Measurements from ENCODE around the gene AGGF1.
"Not testable (repeated sequence)": the region's sequence is repeated elsewhere in the genome, so short reads cannot be mapped to it uniquely, and the experiment has no call there.

Gene AGGF1

DNA sequence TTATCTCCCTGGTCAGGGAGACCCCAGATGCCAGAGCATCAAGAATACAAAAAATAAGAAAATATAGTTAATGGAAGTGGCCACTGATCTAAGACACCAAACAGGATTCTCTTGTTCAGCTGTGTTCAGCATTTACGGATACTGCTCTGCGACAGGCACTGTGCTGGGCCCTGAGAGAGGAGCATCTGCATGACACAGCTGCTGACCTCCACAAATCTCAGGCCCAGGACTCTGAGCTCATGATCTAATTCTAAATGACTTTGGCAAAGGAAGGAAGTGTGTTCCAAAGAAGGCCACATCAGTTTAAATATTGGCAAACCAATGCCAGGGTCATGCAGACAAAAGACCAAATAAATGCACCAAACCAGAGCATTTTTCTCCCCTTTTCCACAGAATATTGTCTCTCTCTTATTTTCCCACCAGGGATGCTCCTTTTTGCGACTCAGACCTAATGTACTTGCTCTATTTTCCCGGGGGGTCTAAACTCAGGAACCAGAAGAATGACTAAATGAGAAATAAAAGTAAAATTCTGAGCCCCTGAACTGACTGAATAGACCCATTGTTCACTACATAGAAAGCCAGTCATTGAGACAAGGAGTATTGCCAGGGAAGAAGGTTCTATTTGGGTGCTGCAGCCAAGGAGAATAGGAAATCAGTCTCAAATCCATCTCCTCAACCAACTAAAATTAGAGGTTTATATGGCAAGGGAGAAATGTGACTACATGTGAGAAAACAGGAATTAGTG, 1.4 kb upstream of the AGGF1 start:
- no peak for DNase-seq

GRCh38 chr5:77029376-77029885, 773 bp upstream of the AGGF1 start:
- no peak for DNase-seq

- no peak for DNase-seq
These were observed 1.7 kb downstream of the AGGF1 start for GRCh38 chr5:77031891-77032290.

DNA sequence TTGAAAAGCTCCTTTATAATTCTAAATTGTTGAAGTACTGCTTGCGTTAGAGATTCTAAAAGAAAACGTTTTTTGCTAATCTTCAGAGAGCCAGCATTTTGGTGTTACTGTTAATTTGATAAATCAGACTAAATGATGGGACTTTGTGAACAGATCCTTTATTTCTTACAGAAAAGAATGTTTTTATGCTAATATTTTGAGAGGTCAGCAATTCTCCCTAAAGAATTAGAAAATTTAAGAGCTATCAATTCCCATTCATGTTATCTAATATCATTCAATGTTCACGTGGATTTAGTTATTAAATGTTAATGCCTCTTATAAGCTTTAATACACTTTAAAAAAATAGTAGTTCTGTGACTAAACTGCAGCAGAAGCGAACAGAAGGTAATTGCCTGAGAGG, 2.4 kb downstream of the AGGF1 start:
- no peak for DNase-seq

- DNase-seq, result no peak
These were observed 3.1 kb downstream of the AGGF1 start for GRCh38 chr5:77033338-77033737.

GRCh38 chr5:77035950-77036349, 5.7 kb downstream of the AGGF1 start:
- no peak for DNase-seq

DNA sequence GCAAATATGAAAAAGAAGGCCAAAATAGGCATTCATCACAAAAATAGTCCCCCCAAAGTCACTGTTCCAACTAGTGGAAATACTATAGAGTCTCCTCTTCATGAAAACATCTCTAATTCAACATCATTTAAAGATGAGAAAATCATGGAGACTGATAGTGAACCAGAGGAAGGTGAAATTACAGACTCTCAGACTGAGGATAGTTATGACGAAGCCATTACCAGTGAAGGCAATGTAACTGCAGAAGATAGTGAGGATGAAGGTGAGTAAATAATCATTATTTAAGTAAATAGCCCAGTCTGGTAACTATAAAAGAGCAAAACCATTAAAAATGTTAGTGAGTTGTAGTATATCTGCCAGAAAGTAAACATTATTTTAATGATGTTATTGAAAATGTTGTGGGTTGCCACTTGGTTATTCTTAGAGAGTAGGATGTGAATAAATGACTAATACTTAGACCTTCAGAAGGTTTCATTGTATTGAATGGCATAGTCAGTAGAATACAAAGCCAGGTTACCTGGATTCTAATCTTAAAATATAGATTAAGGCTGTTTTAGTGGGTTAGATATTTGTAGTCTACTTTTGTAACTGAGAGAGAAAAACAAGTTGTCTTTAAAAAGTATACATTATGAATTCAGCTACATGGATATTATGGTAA, 16.3 kb downstream of the AGGF1 start:
- no peak for DNase-seq

DNA sequence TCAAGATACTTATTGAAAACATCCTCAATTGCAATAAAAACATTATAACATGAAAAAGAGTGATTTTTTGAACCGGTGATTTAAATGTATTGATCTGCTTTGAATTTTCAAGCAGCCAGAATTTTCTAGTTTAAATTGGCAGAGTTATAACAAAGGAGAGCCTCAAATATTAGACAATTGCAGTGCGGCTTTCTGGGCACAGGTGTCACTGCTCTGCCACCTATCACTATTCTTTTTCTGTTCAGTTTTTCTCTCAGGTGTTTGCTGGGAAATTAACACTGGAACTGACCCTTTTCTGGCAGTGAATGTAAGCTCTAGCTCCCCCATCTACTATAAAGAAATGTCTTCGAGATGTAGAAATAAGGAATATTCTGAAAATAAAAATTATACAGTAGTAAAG, 33.8 kb downstream of the AGGF1 start:
- no peak for DNase-seq

DNA sequence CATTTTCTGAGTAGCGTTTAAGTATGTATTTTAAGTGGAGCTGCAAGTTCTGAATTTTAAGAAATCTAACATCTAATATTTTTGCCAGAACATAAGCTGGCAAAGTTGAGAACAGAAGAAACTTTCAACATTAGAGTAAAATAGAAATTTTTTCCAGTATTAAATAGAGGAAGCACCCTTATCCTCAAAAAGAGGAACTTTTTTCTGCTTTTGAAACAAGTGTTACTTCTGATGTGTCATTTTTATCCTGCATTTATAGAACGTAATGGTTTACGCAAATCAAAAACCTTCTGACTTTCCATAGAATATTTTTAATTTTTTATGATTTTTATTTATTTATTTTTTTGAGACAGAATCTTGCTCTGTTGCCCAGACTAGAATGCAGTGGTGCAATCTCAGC, 35.1 kb downstream of the AGGF1 start:
- no peak for DNase-seq

- no peak for DNase-seq
These were observed 36.0 kb downstream of the AGGF1 start for GRCh38 chr5:77066184-77066583.

DNA sequence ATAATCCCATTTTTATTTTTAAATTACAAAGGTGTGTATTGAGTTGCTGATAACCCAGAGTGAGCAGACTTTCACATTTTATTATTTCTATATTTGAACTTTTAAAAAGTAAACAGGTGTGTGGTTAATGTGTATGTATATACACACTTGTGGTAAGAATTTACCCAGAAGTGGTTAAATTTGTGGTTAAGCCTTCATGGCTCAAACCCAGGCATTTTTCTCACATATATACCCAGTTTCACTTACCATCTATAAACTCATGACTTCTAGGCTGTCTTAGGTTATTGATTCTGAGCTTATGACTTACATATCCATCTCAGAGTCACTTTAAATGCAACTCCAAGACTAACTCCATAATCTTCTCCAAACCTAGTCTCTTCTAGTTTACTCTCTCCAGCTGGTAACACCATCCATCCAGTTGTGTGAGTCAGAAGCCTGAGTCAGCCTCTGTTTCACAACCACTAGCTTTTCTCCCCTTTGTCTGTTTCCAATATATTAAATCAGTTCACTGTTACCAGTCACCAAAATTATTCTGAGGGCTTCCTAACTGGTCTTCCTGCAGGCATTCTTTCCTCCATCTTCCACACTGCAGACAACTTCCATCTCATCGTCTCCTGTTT, 36.7 kb downstream of the AGGF1 start:
- no peak for DNase-seq

GRCh38 chr5:77073667-77074066, 43.5 kb downstream of the AGGF1 start:
- no peak for DNase-seq

DNA sequence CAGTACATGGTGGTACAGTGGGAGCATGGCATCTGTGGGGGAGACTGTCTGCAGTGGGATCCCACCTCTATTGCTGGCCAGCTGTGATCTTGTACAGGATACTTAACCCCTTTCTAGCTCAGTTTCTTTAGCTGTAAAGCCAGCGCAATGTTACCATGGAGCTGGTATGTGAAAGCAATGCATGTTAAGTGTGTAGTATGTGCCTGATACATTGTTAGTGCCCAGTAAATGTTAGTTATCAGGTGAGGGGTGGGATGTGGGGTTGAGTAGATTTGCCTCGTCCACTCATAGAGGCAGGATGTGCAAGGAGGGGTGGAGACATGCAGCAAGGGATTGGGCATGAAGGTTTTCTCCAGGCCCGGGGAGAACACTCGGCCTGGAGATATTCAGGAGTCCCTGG, 44.5 kb downstream of the AGGF1 start:
- DNase-seq, result no peak

GRCh38 chr5:77076961-77077828, 47.0 kb downstream of the AGGF1 start:
- DNase-seq, result no peak

- DNase-seq, result no peak
These were observed 47.6 kb downstream of the AGGF1 start for GRCh38 chr5:77077829-77078176.

- DNase-seq, result not testable (repeated sequence)
These were observed 50.3 kb downstream of the AGGF1 start for GRCh38 chr5:77080479-77080878.

- DNase-seq, result no peak
These were observed 50.7 kb downstream of the AGGF1 start for GRCh38 chr5:77080905-77081304.

GRCh38 chr5:77082280-77082679, 52.1 kb downstream of the AGGF1 start:
- no peak for DNase-seq

DNA sequence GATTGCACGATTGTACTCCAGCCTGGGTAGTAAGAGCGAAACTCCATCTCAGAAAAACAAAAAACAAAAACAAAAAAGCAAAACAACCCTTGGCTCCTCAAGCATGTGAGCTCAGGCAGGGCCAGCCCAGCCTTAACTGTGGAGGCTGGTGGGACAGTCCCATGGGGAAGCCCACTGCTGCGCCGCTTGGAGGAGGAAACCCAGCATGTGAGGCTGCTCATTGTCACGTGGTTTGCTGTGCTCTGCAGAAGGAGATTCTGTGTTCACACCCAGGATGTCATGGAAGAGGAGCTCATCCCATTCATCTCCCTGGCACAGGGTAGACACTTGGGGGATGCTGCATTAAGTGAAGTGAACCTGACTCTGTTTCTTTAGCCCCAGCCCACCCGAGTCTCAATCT, 52.9 kb downstream of the AGGF1 start:
- no peak for DNase-seq

DNA sequence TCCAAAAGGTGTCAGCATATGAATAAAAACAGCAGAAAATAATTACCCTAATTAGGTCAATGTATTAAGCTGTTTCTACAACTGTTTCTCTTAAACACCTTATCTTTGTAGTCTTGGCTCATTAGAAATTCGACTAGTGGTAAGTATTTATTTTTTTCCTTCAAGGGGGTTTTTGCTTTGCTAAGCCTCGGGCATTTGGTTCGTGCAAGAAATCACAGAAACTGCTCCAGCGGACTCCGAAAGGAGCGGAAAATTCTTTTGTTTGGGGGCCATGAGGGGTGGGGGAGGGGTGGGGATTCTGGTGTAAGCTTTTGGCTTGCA, 56.1 kb downstream of the AGGF1 start:
- no peak for DNase-seq

DNA sequence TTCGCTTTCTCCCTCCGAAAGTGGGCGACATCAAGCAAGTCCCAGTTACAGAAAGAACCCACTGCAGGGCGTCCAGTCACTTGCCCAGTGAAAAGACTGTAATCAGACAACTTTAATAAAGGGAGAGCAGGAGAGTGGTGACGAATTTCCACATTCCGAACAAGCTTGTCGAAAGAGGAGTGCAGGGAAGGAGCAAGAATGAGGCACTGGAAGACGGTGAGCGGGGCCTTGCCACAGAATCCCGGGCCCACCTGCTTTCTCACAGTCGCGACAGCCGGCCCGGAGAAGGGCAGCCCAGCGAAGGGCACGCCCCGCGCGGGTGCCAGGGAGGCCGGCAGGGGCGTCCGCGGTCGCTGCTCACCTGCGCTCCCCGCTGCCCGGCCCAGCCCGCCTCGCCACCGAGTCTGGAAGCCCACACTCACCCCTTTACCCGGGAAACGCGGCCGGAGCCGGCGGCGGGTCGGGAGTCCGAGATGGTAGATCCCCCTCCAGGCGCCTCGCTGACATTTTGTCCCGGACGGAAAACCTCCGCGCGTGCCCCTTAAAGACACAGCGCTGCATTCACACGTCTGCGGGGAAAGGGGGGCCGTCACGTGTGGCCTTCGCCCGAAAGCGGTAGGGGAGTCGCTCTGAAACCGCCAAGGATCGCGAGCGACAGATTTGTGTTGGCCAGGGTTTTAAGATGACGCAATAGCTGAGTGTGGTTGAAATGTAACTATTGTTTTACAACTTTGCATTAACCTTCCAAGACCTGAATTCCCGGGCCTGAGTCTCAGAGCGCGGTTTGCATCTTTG, 56.7 kb downstream of the AGGF1 start, which contains the start of gene ZBED3:
Gene ZBED3 (minus strand): TSS at position 597 of the 795 bp plus-strand sequence. CDS start 9,407 bp downstream, outside the sequence.
- no peak for DNase-seq

Data from NK-92 treated with Interleukin-12 subunit alpha and Interleukin-12 subunit beta, amount 100 ng/mL, for 24 hours (cell line).